HepG2 (cell line): ENCODE results near the gene ODC1. TPM values are rescaled to one million over a fixed set of nuclear protein-coding genes. Genes with fewer than 3 reads are reported as not detected.

Experiments used
- HDAC6 ChIP-seq: fragments of 200-600 bp; sonication (generic); IDR thresholded peaks from 2 replicates; pipeline ENCODE4 v1.7.0; 2017; ENCODE audit warnings: mild to moderate bottlenecking, antibody characterized with exemption, low read length, low read depth
- NFE2 ChIP-seq: sonication (generic); formaldehyde crosslinking; IDR thresholded peaks from 2 replicates; pipeline ENCODE4 v1.4.0; 2020; ENCODE audit warnings: missing genetic modification reagents
- PHF8 ChIP-seq: sonication (generic); formaldehyde crosslinking; IDR thresholded peaks from 2 replicates; pipeline ENCODE4 v1.5.0; 2020; ENCODE audit warnings: missing genetic modification reagents
- SPEN ChIP-seq: sonication (generic); formaldehyde crosslinking; IDR thresholded peaks from 2 replicates; pipeline ENCODE4 v1.5.1; 2020; ENCODE audit warnings: low read depth, mild to moderate bottlenecking, missing genetic modification reagents
- TBP ChIP-seq: sonication (generic); formaldehyde crosslinking; IDR thresholded peaks from 2 replicates; pipeline ENCODE4 v1.5.0; 2020; ENCODE audit warnings: missing genetic modification reagents
- ZNF558 ChIP-seq: sonication (generic); formaldehyde crosslinking; IDR thresholded peaks from 2 replicates; pipeline ENCODE4 v1.9.0; 2022; ENCODE audit warnings: mild to moderate bottlenecking, missing genetic modification reagents, borderline replicate concordance
- ZNF619 ChIP-seq: sonication (generic); formaldehyde crosslinking; IDR thresholded peaks from 2 replicates; pipeline ENCODE4 v1.4.0; 2020; ENCODE audit warnings: mild to moderate bottlenecking, missing genetic modification reagents
- ZNF7 ChIP-seq: IDR thresholded peaks from 2 replicates; pipeline ENCODE4 v1.6.1; 2016; ENCODE audit warnings: missing biosample characterization, missing genetic modification reagents
- ZNF746 ChIP-seq: sonication (generic); formaldehyde crosslinking; IDR thresholded peaks from 2 replicates; pipeline ENCODE4 v1.8.0; 2022; ENCODE audit warnings: mild to moderate bottlenecking, missing genetic modification reagents
- ZNF781 ChIP-seq: sonication (generic); formaldehyde crosslinking; IDR thresholded peaks from 2 replicates; pipeline ENCODE4 v1.5.1; 2020; ENCODE audit warnings: borderline replicate concordance, mild to moderate bottlenecking, missing genetic modification reagents; ENCODE audit errors: not compliant biosample characterization
- polyA plus RNA-seq, 8 experiments: library from polyadenylated mRNA; depleted of rRNA in 3 of 8; stranded (reverse) in 7 of 8; unstranded in 1 of 8; fragments of >200 nt; fragmentation: Illumina TruSeq in 4 of 8; extraction: Trizol in 4 of 8; gene quantifications; 2 replicates each; pipeline versions ENCODE4 v1.2.1 to v1.2.3, GENCODE V29; 2011 to 2016; ENCODE audit warnings: low read depth in 4 of 8, missing spikeins in 1 of 8, mixed read lengths in 1 of 8; ENCODE audit not compliant: insufficient read depth in 1 of 8
- total RNA-seq, 5 experiments: library from RNA; depleted of rRNA; stranded (reverse); fragments of >200 nt; fragmentation: Illumina TruSeq; extraction: Trizol; gene quantifications; 2 replicates each; pipeline ENCODE4 v1.2.3, GENCODE V29; 2016; ENCODE audit warnings: low read depth in 1 of 5
- TF ChIP-seq, protein P1 (sequence below): sonication (generic); formaldehyde crosslinking; IDR thresholded peaks from 2 replicates; pipeline ENCODE4 v1.8.1; 2023; ENCODE audit warnings: missing genetic modification reagents, mild to moderate bottlenecking, borderline replicate concordance
- TF ChIP-seq, protein P2 (sequence below): sonication (generic); formaldehyde crosslinking; IDR thresholded peaks from 2 replicates; pipeline ENCODE4 v1.4.0; 2020; ENCODE audit warnings: low read depth, mild to moderate bottlenecking, missing genetic modification reagents
- TF ChIP-seq, protein P3 (sequence below): sonication (generic); formaldehyde crosslinking; IDR thresholded peaks from 2 replicates; pipeline ENCODE4 v1.4.0; 2020; ENCODE audit warnings: missing genetic modification reagents, borderline replicate concordance
- TF ChIP-seq, protein P4 (sequence below): sonication (generic); formaldehyde crosslinking; IDR thresholded peaks from 2 replicates; pipeline ENCODE4 v1.5.1; 2020; ENCODE audit warnings: missing genetic modification reagents, mild to moderate bottlenecking, borderline replicate concordance
- TF ChIP-seq, protein P5 (sequence below), 2 experiments: fragments of 450-650 bp in 1 of 2; sonication (generic) in 1 of 2; formaldehyde crosslinking; IDR thresholded peaks; 2 replicates each; pipeline versions ENCODE4 v1.5.0 to v1.8.0; 2020 to 2022; ENCODE audit warnings: mild to moderate bottlenecking in 1 of 2, missing genetic modification reagents in 1 of 2
- TF ChIP-seq, protein P6 (sequence below): fragments of 450-650 bp; IDR thresholded peaks from 2 replicates; pipeline ENCODE4 v1.6.1; 2016
- TF ChIP-seq, protein P7 (sequence below): sonication (generic); formaldehyde crosslinking; IDR thresholded peaks from 2 replicates; pipeline ENCODE4 v1.4.0; 2020; ENCODE audit warnings: mild to moderate bottlenecking, low read depth, missing genetic modification reagents

ODC1 gene
- total and polyA plus RNA-seq, 2 of the 13 experiments (the other 11 are each of a cell fraction or from before 2014, with no cell fraction given) = 142 to 371 TPM

DNA sequence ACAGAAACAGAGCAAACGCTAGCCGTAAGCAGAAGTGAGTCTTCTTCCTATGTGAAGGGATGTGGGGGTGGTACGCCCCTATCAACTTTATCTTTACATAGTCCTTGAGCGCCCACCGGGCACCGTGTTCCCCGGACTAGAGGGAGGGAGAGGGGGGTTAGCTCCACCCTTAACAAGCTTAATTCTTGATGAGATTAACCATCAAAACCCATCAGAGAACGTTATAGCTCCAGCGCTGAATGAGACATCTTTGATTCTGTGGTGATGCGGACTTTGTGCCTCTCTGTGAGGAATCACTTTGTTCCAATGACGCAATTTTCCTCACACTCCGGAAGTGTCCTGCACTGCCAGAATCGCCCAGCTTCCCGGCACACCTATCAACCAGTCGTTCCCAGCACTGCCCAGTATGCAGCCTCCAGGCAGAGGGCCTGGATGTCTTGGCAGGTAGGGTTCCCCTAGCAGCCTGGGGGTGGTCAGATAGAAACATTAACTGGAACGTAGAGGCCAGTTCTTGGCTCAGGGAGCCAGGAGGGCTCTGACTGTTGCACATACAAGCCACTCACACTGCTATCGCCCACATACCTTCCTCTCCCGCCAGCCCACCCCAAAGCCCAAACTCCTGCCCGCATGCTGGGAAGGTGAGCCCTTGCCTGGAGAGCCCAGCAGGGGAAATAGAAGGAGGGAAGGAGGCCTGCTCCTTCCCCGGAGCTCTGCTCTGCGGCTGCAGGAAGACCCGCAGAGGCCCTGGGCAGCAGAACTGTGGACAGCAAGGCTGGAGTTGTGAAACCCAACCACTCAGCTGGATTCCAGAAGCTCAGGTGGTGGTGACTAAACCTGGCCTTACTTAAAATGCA lies 1.9 kb upstream of the ODC1 start (continued):
- TF ChIP-seq, protein P1, sequence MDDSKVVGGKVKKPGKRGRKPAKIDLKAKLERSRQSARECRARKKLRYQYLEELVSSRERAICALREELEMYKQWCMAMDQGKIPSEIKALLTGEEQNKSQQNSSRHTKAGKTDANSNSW (CRISPR knock-in tag) = peak; percentile 81; the same call in 1 of the 2 replicates
- TF ChIP-seq, protein P2, sequence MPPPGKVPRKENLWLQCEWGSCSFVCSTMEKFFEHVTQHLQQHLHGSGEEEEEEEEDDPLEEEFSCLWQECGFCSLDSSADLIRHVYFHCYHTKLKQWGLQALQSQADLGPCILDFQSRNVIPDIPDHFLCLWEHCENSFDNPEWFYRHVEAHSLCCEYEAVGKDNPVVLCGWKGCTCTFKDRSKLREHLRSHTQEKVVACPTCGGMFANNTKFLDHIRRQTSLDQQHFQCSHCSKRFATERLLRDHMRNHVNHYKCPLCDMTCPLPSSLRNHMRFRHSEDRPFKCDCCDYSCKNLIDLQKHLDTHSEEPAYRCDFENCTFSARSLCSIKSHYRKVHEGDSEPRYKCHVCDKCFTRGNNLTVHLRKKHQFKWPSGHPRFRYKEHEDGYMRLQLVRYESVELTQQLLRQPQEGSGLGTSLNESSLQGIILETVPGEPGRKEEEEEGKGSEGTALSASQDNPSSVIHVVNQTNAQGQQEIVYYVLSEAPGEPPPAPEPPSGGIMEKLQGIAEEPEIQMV (CRISPR knock-in tag) = peak; percentile 70; the same call in 1 of the 2 replicates
- TF ChIP-seq, protein P3, sequence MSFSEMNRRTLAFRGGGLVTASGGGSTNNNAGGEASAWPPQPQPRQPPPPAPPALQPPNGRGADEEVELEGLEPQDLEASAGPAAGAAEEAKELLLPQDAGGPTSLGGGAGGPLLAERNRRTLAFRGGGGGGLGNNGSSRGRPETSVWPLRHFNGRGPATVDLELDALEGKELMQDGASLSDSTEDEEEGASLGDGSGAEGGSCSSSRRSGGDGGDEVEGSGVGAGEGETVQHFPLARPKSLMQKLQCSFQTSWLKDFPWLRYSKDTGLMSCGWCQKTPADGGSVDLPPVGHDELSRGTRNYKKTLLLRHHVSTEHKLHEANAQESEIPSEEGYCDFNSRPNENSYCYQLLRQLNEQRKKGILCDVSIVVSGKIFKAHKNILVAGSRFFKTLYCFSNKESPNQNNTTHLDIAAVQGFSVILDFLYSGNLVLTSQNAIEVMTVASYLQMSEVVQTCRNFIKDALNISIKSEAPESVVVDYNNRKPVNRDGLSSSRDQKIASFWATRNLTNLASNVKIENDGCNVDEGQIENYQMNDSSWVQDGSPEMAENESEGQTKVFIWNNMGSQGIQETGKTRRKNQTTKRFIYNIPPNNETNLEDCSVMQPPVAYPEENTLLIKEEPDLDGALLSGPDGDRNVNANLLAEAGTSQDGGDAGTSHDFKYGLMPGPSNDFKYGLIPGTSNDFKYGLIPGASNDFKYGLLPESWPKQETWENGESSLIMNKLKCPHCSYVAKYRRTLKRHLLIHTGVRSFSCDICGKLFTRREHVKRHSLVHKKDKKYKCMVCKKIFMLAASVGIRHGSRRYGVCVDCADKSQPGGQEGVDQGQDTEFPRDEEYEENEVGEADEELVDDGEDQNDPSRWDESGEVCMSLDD (CRISPR knock-in tag) = no peak
- TF ChIP-seq TBP (CRISPR knock-in tag) (no peak), ZNF746 (CRISPR knock-in tag) (no peak; the same call in 1 of the 2 replicates), PHF8 (peak; percentile 74), HDAC6 (no peak), ZNF619 (CRISPR knock-in tag) (no peak), ZNF781 (peak; percentile 27), ZNF7 (CRISPR knock-in tag) (no peak), SPEN (CRISPR knock-in tag) (peak; percentile 91), NFE2 (CRISPR knock-in tag) (0 out of 2 replicates have a peak, but pooled peaks have one; percentile 28), ZNF558 (no peak)
- TF ChIP-seq, protein P4, sequence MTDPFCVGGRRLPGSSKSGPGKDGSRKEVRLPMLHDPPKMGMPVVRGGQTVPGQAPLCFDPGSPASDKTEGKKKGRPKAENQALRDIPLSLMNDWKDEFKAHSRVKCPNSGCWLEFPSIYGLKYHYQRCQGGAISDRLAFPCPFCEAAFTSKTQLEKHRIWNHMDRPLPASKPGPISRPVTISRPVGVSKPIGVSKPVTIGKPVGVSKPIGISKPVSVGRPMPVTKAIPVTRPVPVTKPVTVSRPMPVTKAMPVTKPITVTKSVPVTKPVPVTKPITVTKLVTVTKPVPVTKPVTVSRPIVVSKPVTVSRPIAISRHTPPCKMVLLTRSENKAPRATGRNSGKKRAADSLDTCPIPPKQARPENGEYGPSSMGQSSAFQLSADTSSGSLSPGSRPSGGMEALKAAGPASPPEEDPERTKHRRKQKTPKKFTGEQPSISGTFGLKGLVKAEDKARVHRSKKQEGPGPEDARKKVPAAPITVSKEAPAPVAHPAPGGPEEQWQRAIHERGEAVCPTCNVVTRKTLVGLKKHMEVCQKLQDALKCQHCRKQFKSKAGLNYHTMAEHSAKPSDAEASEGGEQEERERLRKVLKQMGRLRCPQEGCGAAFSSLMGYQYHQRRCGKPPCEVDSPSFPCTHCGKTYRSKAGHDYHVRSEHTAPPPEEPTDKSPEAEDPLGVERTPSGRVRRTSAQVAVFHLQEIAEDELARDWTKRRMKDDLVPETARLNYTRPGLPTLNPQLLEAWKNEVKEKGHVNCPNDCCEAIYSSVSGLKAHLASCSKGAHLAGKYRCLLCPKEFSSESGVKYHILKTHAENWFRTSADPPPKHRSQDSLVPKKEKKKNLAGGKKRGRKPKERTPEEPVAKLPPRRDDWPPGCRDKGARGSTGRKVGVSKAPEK (CRISPR knock-in tag) = no peak
- TF ChIP-seq, protein P5, sequence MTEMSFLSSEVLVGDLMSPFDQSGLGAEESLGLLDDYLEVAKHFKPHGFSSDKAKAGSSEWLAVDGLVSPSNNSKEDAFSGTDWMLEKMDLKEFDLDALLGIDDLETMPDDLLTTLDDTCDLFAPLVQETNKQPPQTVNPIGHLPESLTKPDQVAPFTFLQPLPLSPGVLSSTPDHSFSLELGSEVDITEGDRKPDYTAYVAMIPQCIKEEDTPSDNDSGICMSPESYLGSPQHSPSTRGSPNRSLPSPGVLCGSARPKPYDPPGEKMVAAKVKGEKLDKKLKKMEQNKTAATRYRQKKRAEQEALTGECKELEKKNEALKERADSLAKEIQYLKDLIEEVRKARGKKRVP (CRISPR knock-in tag; IDR thresholded peaks at IDR 0.05) = peak in 1 of 2 experiments; percentile 97; a peak in 2 of 4 replicates
- TF ChIP-seq, protein P6, sequence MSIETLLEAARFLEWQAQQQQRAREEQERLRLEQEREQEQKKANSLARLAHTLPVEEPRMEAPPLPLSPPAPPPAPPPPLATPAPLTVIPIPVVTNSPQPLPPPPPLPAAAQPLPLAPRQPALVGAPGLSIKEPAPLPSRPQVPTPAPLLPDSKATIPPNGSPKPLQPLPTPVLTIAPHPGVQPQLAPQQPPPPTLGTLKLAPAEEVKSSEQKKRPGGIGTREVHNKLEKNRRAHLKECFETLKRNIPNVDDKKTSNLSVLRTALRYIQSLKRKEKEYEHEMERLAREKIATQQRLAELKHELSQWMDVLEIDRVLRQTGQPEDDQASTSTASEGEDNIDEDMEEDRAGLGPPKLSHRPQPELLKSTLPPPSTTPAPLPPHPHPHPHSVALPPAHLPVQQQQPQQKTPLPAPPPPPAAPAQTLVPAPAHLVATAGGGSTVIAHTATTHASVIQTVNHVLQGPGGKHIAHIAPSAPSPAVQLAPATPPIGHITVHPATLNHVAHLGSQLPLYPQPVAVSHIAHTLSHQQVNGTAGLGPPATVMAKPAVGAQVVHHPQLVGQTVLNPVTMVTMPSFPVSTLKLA = no peak
- TF ChIP-seq, protein P7, sequence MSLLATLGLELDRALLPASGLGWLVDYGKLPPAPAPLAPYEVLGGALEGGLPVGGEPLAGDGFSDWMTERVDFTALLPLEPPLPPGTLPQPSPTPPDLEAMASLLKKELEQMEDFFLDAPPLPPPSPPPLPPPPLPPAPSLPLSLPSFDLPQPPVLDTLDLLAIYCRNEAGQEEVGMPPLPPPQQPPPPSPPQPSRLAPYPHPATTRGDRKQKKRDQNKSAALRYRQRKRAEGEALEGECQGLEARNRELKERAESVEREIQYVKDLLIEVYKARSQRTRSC (CRISPR knock-in tag) = no peak
